22Rv1 (cell line): ENCODE results near the gene GLB1L2.

Source experiments
- ZFX ChIP-seq: fragments of 450-650 bp; IDR thresholded peaks from 2 replicates; pipeline ENCODE4 v1.6.1; 2017; ENCODE audit warnings: antibody characterized with exemption, borderline replicate concordance
- TF ChIP-seq, protein P1 (sequence below): fragments of 450-650 bp; IDR thresholded peaks from 2 replicates; pipeline ENCODE4 v1.5.1; 2017; ENCODE audit warnings: mild to moderate bottlenecking

- TF ChIP-seq, protein P1, sequence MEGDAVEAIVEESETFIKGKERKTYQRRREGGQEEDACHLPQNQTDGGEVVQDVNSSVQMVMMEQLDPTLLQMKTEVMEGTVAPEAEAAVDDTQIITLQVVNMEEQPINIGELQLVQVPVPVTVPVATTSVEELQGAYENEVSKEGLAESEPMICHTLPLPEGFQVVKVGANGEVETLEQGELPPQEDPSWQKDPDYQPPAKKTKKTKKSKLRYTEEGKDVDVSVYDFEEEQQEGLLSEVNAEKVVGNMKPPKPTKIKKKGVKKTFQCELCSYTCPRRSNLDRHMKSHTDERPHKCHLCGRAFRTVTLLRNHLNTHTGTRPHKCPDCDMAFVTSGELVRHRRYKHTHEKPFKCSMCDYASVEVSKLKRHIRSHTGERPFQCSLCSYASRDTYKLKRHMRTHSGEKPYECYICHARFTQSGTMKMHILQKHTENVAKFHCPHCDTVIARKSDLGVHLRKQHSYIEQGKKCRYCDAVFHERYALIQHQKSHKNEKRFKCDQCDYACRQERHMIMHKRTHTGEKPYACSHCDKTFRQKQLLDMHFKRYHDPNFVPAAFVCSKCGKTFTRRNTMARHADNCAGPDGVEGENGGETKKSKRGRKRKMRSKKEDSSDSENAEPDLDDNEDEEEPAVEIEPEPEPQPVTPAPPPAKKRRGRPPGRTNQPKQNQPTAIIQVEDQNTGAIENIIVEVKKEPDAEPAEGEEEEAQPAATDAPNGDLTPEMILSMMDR: no peak
- no peak for TF ChIP-seq ZFX
Observed at GRCh38 chr11:134385774-134386565, 54.2 kb downstream of the GLB1L2 start.
